Esophagus muscularis mucosa (tissue), 3 donors: ENCODE measurements around the gene PXMP4.

Experiments
- CTCF ChIP-seq, 3 experiments: fragments of 200-600 bp in 2 of 3; fragments of 450-650 bp in 1 of 3; sonication (generic) in 2 of 3; IDR thresholded peaks; one replicate each; pipeline ENCODE4 v1.5.1; 2017 to 2019; ENCODE audit warnings: antibody characterized with exemption in 3 of 3, mild to moderate bottlenecking in 2 of 3, moderate library complexity in 1 of 3
- POLR2A ChIP-seq: fragments of 450-650 bp; IDR thresholded peaks from one replicate; pipeline ENCODE4 v1.6.1; 2017; ENCODE audit warnings: antibody characterized with exemption, moderate library complexity, mild to moderate bottlenecking, low read depth
- POLR2AphosphoS5 ChIP-seq, 2 donors: sonication (generic); formaldehyde crosslinking; IDR thresholded peaks; one replicate each; pipeline ENCODE4 v1.6.1; 2017; ENCODE audit warnings: antibody characterized with exemption in 2 of 2

DNA sequence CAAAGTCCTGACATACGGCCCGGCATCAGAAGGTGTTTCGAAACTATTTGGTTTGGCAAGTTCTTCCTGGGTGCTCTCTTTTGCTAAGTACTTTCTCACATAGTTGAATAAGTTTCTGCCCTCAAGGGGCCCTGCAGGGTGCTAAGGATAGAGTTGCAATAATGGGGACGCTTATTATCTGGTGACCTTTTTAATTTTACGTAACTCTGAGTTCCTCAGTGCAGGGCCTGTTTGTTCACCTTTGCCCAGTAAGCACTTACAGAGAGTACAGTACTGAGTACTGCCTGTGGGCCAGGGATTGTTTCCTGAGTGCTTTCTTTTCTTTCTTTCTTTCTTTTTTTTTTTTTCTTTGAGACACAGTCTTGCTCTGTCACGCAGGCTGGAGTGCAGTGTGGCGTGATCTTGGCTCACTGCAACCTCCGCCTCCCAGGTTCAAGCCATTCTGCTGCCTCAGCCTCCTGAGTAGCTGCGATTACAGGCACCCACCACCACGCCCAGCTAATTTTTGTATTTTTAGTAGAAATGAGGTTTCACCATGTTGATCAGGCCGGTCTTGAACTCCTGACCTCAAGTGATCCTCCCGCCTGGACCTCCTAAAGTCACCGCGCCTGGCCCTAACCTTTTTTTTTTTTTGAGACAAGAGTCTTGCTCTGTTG, 4.5 kb upstream of the PXMP4 start:
- no peak for TF ChIP-seq CTCF (IDR thresholded peaks at IDR 0.05)
- TF ChIP-seq POLR2A, result no peak
- no peak for TF ChIP-seq POLR2AphosphoS5 (IDR thresholded peaks at IDR 0.05)
